Measurements from ENCODE around the gene BRI3.

- TF ChIP-seq CTCF (conservative IDR thresholded peaks at IDR 0.05 in 1 of 2, IDR thresholded peaks at IDR 0.05 in 1 of 2; ENCODE audit: low read depth in 1 of 2, low read length in 2 of 2): no peak
- no peak for TF ChIP-seq EZH2 (IDR thresholded peaks at IDR 0.05; ENCODE audit: low read length, missing control alignments)
Measured at GRCh38 chr7:98251231-98251600, 30.3 kb upstream of the BRI3 start.
